Choroid plexus epithelial cell (primary cell): Measurements from ENCODE around the gene SMO.
A peak's percentile ranks its signal among the peaks of the same experiment; 100 is the strongest.

Experiments
- DNase-seq: peaks from one replicate; pipeline ENCODE4 v3.0.0-alpha.2; 2010; ENCODE audit warnings: low read depth
- H3K4me3 ChIP-seq: 2 replicates; pipeline ENCODE4 v1.5.1; 2011; ENCODE audit warnings: low read depth, mild to moderate bottlenecking, control low read depth, low read length, moderate library complexity
- CTCF ChIP-seq: conservative IDR thresholded peaks from 2 replicates; pipeline ENCODE4 v1.5.1; 2011; ENCODE audit warnings: low read depth, mild to moderate bottlenecking, control low read depth, inconsistent platforms, low read length, moderate library complexity

Gene SMO

DNA sequence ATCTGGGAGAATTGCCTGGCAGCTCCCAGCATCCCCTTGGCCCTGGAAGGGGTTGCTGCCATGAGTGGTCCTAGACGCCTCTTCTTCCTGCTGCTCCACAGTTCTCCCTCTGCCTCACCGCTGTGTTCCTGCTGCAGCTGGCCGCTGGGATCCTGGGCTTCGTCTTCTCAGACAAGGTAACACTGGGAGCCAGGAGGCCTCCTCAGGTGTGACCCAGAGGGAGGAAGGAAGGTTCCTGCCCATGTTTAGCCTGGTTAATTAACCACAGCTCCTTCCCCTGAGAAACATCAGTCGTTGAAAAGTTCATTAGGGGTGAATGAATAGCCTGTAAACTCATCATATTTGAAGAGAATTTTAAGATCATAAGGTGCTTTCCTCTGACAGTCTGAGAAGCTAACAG lies 25.7 kb upstream of the SMO start:
- no peak overlapping the region for H3K4me3 ChIP-seq
- DNase-seq: no peak
- TF ChIP-seq CTCF: no peak

DNA sequence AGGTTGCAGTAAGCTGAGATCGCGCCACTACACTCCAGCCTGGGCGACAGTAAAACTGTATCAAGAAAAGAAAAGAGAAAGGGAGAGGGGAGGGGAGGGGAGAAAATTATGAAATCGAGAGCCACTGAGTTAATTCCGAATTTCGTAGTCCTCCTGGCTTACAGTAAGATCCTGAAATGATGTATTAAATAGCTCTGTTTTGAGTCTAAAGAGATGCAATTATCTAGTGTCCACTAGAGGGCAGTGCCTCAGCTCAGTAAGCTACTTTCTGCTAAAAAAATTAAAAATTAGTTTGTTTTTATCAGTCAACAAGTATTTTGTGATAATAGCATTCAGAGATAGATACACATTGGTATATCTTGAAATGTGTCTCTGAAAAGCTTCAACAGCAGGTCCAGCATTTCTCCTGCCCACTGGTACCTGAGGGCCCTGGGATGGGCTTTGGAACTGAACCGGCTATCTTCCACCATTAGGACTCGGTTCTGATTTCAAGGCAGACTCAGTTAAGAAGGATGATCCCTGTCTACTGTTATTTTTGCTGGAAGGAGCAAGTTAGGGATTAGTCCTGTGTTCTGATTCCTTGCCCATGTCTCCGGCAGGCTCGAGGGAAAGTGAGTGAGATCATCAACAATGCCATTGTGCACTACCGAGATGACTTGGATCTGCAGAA lies 24.4 kb upstream of the SMO start:
- H3K4me3 ChIP-seq: no peak overlapping the region
- peak; percentile 72 for TF ChIP-seq CTCF
- peak; percentile 88 for DNase-seq

DNA sequence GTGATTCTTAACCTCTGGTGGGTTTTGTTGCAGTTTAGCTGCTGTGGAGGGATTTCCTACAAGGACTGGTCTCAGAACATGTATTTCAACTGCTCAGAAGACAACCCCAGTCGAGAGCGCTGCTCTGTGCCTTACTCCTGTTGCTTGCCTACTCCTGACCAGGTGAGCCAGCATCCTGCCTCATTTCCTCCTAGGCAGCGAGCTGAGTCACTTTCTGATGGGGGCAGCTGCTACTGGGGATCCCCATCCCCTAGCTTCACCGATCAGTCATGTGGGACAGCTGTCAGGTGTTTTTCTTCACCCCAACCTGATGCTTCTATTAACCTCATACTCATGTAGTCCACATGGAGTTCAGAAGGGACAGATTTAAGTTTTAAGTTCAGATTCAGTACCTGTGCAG lies 21.7 kb upstream of the SMO start:
- TF ChIP-seq CTCF: no peak
- no peak for DNase-seq
- no peak overlapping the region for H3K4me3 ChIP-seq

DNA sequence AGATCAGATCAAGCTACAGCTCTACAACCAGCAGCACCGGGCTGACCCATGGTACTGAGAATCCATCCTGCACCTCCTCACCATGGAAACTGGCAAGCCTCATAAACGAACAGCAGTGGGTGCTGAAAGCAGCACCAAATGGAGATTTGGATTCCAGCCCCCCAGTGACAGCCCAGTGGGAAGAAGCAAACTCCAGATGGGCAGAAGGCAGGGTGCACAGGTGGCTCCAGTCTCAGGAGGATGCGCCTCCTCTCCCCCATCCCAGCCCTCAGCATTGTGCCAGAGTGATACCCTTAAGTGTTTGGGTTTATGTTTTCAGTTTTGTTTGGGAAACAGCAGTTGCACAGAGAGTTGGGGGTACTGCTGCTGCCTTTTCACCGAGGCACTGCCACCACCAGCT lies 20.6 kb upstream of the SMO start:
- TF ChIP-seq CTCF: no peak
- no peak for DNase-seq
- no peak overlapping the region for H3K4me3 ChIP-seq

DNA sequence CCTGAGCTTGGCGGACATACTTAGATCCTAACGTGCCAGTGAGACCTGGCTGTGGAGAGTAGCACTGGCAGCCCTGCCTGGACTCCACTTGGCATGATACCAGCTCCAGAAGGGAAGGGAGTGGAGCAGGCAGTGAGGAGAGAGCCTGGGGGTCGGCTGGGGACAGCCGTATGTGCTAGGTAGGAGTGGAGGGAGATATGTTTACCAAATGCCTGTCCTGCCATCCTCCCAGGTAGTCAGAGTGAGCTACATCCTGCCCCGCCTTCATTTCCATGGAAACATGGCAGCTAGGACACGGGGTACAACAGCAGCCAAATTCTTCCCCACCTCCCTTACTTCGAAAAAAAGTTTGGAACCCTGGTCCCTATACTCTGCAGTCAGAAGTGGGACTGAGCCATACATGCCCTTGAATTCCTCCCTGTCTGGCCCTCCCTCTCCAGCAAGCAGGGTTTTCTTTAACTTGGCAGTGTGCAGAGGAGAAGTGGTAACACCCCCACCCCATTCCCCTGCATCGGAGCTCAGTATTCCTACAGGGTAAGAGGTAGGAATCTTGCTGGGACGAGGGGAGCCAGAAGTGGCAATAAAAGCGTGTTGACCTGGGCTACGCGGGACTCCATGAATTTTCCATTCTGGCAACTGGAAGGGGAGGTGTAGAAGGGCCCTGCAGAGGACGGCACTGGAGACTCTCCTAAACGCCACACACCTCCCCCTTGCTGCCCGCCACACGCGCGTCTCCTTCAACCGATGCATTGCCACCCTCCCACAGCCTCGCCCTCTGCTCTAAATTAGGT lies 20.0 kb upstream of the SMO start:
- peak overlapping the region; percentile 62 for H3K4me3 ChIP-seq
- TF ChIP-seq CTCF: no peak
- DNase-seq: no peak

- TF ChIP-seq CTCF: no peak
- peak; percentile 33 for DNase-seq
- H3K4me3 ChIP-seq: peak overlapping the region; percentile 62
Observed at GRCh38 chr7:129169171-129169671, 19.2 kb upstream of the SMO start.
